Measurements from ENCODE around the gene MRRF. TPM values are rescaled to one million over a fixed set of nuclear protein-coding genes. Genes with fewer than 3 reads are reported as not detected.

MRRF gene
- total and polyA plus RNA-seq, 2 of the 4 experiments (the other 2 are of a cell fraction), result 32.1 to 38.0 TPM

GRCh38 chr9:122348288-122348777 lies 83.7 kb downstream of the MRRF start:
- dilution Hi-C loops (cut with HindIII; ENCODE audit: low sequenced_read_pairs, unreplicated experiment), result no loop called here
- intact Hi-C loops (cut with micrococcal nuclease), result no loop called here
- in situ Hi-C loops (cut with MboI; ENCODE audit: low sequenced_read_pairs), result no loop called here

More at GRCh38 chr9:122348288-122348777, 83.7 kb downstream of the MRRF start:
- WGBS, 2 experiments (ENCODE audit: extremely low coverage in 2 of 2, insufficient read length in 1 of 2), result 78% methylated on average over 6 of the region's 12 CpGs; no CpG with 5 or more reads in 1 of the 2 experiments
- Histone ChIP-seq H3K56ac (ENCODE audit: extremely low read depth, insufficient read depth, low read length) (no peak overlapping the region), H3K4ac (ENCODE audit: low read depth, low read length) (no peak overlapping the region), H4K5ac (ENCODE audit: low read depth, low read length) (no peak overlapping the region), H2AK5ac (ENCODE audit: low read depth, low read length) (no peak overlapping the region), H3K27me3 (ENCODE audit: control insufficient read depth, insufficient read depth, low read length) (no peaks in the 10 kb centered on the region), H3K27ac (ENCODE audit: insufficient read depth, low read length) (no peak overlapping the region), H3K4me1 (ENCODE audit: control insufficient read depth, insufficient read depth, low read length) (peaks cover 6% of the 10 kb centered on the region), H4K91ac (ENCODE audit: insufficient read depth, low read depth, low read length) (no peak overlapping the region; the same call in 1 of the 2 replicates), H2AK9ac (replicated peaks; ENCODE audit: low read depth, low read length, poor library complexity) (no peak overlapping the region), H2BK20ac (ENCODE audit: low read depth, low read length) (no peak overlapping the region), H3K14ac (replicated peaks; ENCODE audit: low read depth, low read length) (no peak overlapping the region), H2BK5ac (ENCODE audit: low read depth, low read length, poor library complexity, severe bottlenecking) (no peak overlapping the region), H3K4me2 (ENCODE audit: low read depth, low read length) (no peak overlapping the region), H4K8ac (ENCODE audit: low read depth in 2 of 2, low read length in 2 of 2) (peak overlapping the region in 1 of 2 experiments; percentile 13; a peak in 1 of 4 replicates), H2BK15ac (ENCODE audit: low read depth, low read length) (no peak overlapping the region), H3K36me3 (ENCODE audit: control insufficient read depth, insufficient read depth, low read length) (no peaks in the 10 kb centered on the region), H3K9ac (ENCODE audit: low read depth, low read length) (no peak overlapping the region), H3K79me1 (ENCODE audit: low read depth in 1 of 2, low read length in 2 of 2) (no peaks in the 10 kb centered on the region), H3K23ac (ENCODE audit: low read depth, low read length) (no peak overlapping the region), H3K4me3 (ENCODE audit: insufficient read depth, low read depth, low read length) (no peak overlapping the region), H3K9me1 (ENCODE audit: insufficient read depth, low read length) (no peaks in the 10 kb centered on the region), H2BK120ac (ENCODE audit: low read depth, low read length) (peak overlapping the region; percentile 28; the same call in 1 of the 2 replicates), H3K9me3 (ENCODE audit: control insufficient read depth, insufficient read depth, low read length) (no peaks in the 10 kb centered on the region), H3K18ac (ENCODE audit: low read depth, low read length) (no peak overlapping the region), H2AFZ (replicated peaks; ENCODE audit: low read length, poor library complexity) (peak overlapping the region; percentile 47), H4K20me1 (ENCODE audit: insufficient read depth, low read length) (no peaks in the 10 kb centered on the region)
- POLR2A ChIA-PET (ENCODE audit: unreplicated experiment), result no interaction called here
- no TSS peak for BruUV-seq (replicated peaks)
- no peak for ATAC-seq (ENCODE audit: low read depth)
- no peak for DNase-seq
- TF ChIP-seq MAFK (IDR thresholded peaks at IDR 0.05; ENCODE audit: low read depth, low read length) (no peak), RCOR1 (IDR thresholded peaks at IDR 0.05; ENCODE audit: insufficient replicate concordance, low read length) (no peak), CHD1 (IDR thresholded peaks at IDR 0.05; ENCODE audit: low read depth, low read length) (no peak), CEBPB (IDR thresholded peaks at IDR 0.05; ENCODE audit: low read depth, low read length) (no peak), RFX5 (IDR thresholded peaks at IDR 0.05; ENCODE audit: low read depth, low read length) (no peak), POLR2A (IDR thresholded peaks at IDR 0.05; ENCODE audit: low read depth, low read length) (no peak), NFE2L2 (IDR thresholded peaks at IDR 0.05; ENCODE audit: low read depth, low read length) (no peak), FOS (IDR thresholded peaks at IDR 0.05; ENCODE audit: low read depth, low read length) (no peak), RAD21 (IDR thresholded peaks at IDR 0.05; ENCODE audit: low read length) (no peak), BHLHE40 (IDR thresholded peaks at IDR 0.05; ENCODE audit: low read depth, low read length) (no peak), MAZ (IDR thresholded peaks at IDR 0.05; ENCODE audit: borderline replicate concordance, low read depth, low read length) (no peak), SMC3 (IDR thresholded peaks at IDR 0.05; ENCODE audit: low read depth, low read length) (no peak), USF2 (IDR thresholded peaks at IDR 0.05; ENCODE audit: low read depth, low read length) (no peak), ELK1 (IDR thresholded peaks at IDR 0.05; ENCODE audit: borderline replicate concordance, low read depth, low read length) (no peak), CTCF (conservative IDR thresholded peaks at IDR 0.05; ENCODE audit: low read depth, low read length) (no peak), MXI1 (IDR thresholded peaks at IDR 0.05; ENCODE audit: borderline replicate concordance, low read depth, low read length) (no peak)
- CTCF ChIA-PET, result interaction anchor here (2.6 kb wide), 1 partner anchor 249 kb away, joined by 19 read pairs; no protein-coding TSS in a partner anchor

Measured in IMR-90 (cell line).